Psoas muscle (tissue), 8 donors: ENCODE data around the gene CACNG4. TPM values are rescaled to one million over a fixed set of nuclear protein-coding genes. Genes with fewer than 3 reads are reported as not detected.

Experiments
- ATAC-seq, 4 donors: fragments of 200-7000 bp; cut with Tn5 transposase; one replicate each; pipeline ENCODE4 v1.9.1; 2020; ENCODE audit warnings: moderate library complexity in 3 of 4, mild to moderate bottlenecking in 2 of 4
- DNase-seq, 2 donors: peaks; one replicate each; pipeline ENCODE4 v3.0.0-alpha.2; 2020
- H3K27ac ChIP-seq: fragments of 200-600 bp; one replicate; pipeline ENCODE4 v1.8.0; 2022
- H3K27me3 ChIP-seq, 3 donors: fragments of 200-600 bp in 1 of 3; one replicate each; pipeline versions ENCODE4 v1.6.1 to v1.8.0; 2013 to 2022; ENCODE audit warnings: low read length in 2 of 3, mild to moderate bottlenecking in 2 of 3, moderate library complexity in 1 of 3; ENCODE audit not compliant: insufficient read depth in 3 of 3
- H3K36me3 ChIP-seq, 2 donors: fragments of 200-600 bp in 1 of 2; one replicate each; pipeline versions ENCODE4 v1.6.1 to v1.8.0; 2013 to 2022; ENCODE audit warnings: low read depth in 1 of 2, mild to moderate bottlenecking in 1 of 2, moderate library complexity in 1 of 2; ENCODE audit not compliant: insufficient read depth in 1 of 2
- H3K4me1 ChIP-seq: fragments of 200-600 bp; one replicate; pipeline ENCODE4 v1.8.0; 2022
- H3K4me3 ChIP-seq: fragments of 200-600 bp; one replicate; pipeline ENCODE4 v1.8.0; 2022; ENCODE audit warnings: mild to moderate bottlenecking
- H3K9me3 ChIP-seq: fragments of 200-600 bp; one replicate; pipeline ENCODE4 v1.8.0; 2022
- whole genome bisulfite sequencing, 3 donors: extraction: QIAGEN DNeasy Blood & Tissue Kit; methylation state at CpG; one replicate each; pipeline versions ENCODE4 v1.1.6 to v1.1.7; 2013; 5-methylcytosine and 5-hydroxymethylcytosine counted together
- intact Hi-C, 2 donors: fragments of 100-400 bp; cut with DNase I; formaldehyde crosslinking; loops; one replicate each; pipeline versions ENCODE4 v1.11.0 to v1.14.2; 2022
- polyA plus RNA-seq, 3 donors: library from polyadenylated mRNA; stranded (reverse); fragments of 200-250 nt; gene quantifications; one replicate each; pipeline ENCODE4 v1.2.3, GENCODE V29; 2013
- total RNA-seq, 4 donors: library from RNA; stranded (reverse); fragmentation: NEBNext Ultra II Directional in 2 of 4; extraction: Animal tissue kit (Norgen Biotek cat#: 25700) in 2 of 4; gene quantifications; one replicate each; pipeline versions ENCODE4 v1.2.1 to v1.2.4, GENCODE V29; 2021 to 2023
- TF ChIP-seq, protein P1 (sequence below): fragments of 200-600 bp; IDR thresholded peaks from one replicate; pipeline ENCODE4 v1.8.0; 2022; ENCODE audit warnings: antibody characterized with exemption
- donor health status: healthy with polysubstance abuse.
- donor health status: DM: no; HTN: no; CAD: no; lungs with moderate emphysema.
- donor health status: Bipolar disorder and iron deficiency.
- donor health status: healthy.
- donor health status: DM: yes; HTN: yes; CAD: no.
- donor health status: DM: no; HTN: no; CAD: no.
- donor health status: DM: no; HTN: no; CAD: no.
- donor health status: DM: yes; HTN: yes; CAD: no.

The CACNG4 gene
- total and polyA plus RNA-seq, 7 donors, result 0.03 TPM; not detected in 6

DNA sequence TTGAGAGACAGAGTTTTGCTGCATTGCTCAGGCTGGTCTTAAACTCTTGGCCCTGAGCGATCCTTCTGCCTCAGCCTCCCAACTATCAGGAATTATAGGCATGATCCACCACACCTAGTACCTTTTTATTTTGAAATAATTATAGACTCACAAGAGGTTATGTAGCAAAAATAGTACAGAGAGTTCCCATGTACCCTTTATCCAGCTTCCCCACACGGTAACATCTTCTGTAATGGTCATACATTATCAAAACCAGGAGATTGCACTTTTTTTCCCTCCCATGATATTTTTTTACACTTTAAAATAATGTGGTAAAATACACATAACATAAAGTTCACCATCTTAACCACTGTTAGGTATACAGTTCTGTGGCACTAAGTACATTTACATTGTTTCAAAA, 28.8 kb upstream of the CACNG4 start:
- no peak for ATAC-seq
- Histone ChIP-seq H3K4me1 (no peaks in the 10 kb centered on the region), H3K27me3 (peaks cover 0 to 16% (median 0%) of the 10 kb centered on the region in 3 donors), H3K27ac (no peak overlapping the region), H3K4me3 (no peak overlapping the region), H3K36me3 (no peaks in the 10 kb centered on the region), H3K9me3 (no peaks in the 10 kb centered on the region)
- no peak for DNase-seq
- 89 to 95% (median 94%) methylated on average over 2 of the region's 2 CpGs for WGBS, 3 donors
- intact Hi-C loops, result no loop called here
- TF ChIP-seq, protein P1, sequence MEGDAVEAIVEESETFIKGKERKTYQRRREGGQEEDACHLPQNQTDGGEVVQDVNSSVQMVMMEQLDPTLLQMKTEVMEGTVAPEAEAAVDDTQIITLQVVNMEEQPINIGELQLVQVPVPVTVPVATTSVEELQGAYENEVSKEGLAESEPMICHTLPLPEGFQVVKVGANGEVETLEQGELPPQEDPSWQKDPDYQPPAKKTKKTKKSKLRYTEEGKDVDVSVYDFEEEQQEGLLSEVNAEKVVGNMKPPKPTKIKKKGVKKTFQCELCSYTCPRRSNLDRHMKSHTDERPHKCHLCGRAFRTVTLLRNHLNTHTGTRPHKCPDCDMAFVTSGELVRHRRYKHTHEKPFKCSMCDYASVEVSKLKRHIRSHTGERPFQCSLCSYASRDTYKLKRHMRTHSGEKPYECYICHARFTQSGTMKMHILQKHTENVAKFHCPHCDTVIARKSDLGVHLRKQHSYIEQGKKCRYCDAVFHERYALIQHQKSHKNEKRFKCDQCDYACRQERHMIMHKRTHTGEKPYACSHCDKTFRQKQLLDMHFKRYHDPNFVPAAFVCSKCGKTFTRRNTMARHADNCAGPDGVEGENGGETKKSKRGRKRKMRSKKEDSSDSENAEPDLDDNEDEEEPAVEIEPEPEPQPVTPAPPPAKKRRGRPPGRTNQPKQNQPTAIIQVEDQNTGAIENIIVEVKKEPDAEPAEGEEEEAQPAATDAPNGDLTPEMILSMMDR, result no peak

GRCh38 chr17:66938656-66939055, 25.9 kb upstream of the CACNG4 start:
- WGBS, 3 donors, result 71 to 76% (median 72%) methylated on average over 10 of the region's 10 CpGs
- Histone ChIP-seq H3K4me1 (no peaks in the 10 kb centered on the region), H3K36me3 (no peaks in the 10 kb centered on the region), H3K9me3 (no peaks in the 10 kb centered on the region), H3K27ac (no peak overlapping the region), H3K4me3 (no peak overlapping the region), H3K27me3 (peaks cover 0 to 24% (median 0%) of the 10 kb centered on the region in 3 donors)
- no peak for DNase-seq
- no peak for ATAC-seq
- intact Hi-C loops, result no loop called here
- TF ChIP-seq, protein P1, result no peak

DNA sequence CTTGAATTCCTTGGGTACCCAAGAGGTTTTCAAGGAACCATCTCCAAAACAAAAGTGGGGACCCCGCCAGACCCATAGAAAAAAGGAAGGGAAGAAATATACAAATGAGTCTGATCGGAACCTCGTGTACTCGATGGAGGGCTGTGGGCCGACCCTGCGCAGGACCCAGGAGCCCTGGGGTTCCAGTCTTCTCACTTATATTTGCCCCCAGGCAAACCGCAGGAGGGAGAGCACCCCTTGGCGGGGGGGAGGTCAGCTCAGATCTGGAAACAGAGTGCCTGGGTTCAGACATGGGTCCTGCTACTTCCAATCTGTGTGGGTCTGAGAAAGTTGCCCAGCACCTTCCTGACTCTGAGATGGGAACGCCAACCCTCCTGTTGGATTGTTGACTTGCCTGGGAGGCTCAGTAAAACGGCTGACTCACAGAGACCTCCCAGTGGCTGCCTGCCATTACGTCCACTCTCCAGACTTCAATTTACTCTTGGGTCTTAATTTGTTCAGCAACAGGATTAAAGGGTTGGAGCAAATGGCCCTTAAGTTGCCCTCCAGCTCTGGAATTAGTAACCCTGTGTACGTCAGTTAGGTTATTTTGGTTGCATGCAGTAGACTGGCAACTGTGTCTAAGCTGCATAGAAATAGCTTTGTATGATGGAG, 24.9 kb upstream of the CACNG4 start:
- intact Hi-C loops, result no loop called here
- DNase-seq, result no peak
- Histone ChIP-seq H3K4me1 (no peaks in the 10 kb centered on the region), H3K27me3 (peaks cover 0 to 30% (median 2%) of the 10 kb centered on the region in 3 donors), H3K4me3 (no peak overlapping the region), H3K36me3 (no peaks in the 10 kb centered on the region), H3K27ac (no peak overlapping the region), H3K9me3 (no peaks in the 10 kb centered on the region)
- TF ChIP-seq, protein P1, result no peak
- 76 to 79% (median 79%) methylated on average over 12 of the region's 12 CpGs for WGBS, 3 donors
- no peak for ATAC-seq

DNA sequence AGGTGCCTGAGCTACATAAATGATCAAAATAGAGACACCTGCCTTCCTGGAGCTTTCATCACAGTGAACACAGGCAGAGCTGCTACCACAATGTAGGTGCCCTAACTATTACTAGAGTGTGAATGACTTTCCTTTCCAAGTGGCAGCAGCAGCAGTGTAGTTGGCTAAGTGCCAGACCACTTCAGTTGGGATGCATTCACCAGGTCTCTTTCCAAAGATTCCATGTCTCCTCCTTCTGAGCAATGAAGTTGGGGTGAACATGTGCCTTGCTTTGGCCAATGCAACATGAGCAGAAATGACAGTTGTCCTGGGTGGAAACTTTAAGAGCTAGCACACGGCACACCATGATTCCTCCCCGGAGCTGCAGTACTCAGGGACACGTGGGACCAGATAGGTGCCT, 23.3 kb upstream of the CACNG4 start:
- peaks cover 0 to 34% (median 2%) of the 10 kb centered on the region in 3 donors for H3K27me3 ChIP-seq
- H3K27ac ChIP-seq, result no peak overlapping the region
- TF ChIP-seq, protein P1, result no peak
- H3K9me3 ChIP-seq, result no peaks in the 10 kb centered on the region
- peaks cover 5% of the 10 kb centered on the region for H3K4me1 ChIP-seq
- 77 to 87% (median 84%) methylated on average over 3 of the region's 3 CpGs for WGBS, 3 donors
- no peaks in the 10 kb centered on the region for H3K36me3 ChIP-seq
- DNase-seq, result no peak
- intact Hi-C loops, result no loop called here
- H3K4me3 ChIP-seq, result no peak overlapping the region
- no peak for ATAC-seq
